Tibial nerve (tissue), 3 donors: ENCODE measurements around the gene DOCK1.

Experiments used
- CTCF ChIP-seq, 5 experiments: fragments of 200-600 bp in 3 of 5; fragments of 450-650 bp in 2 of 5; sonication (generic) in 3 of 5; IDR thresholded peaks; one replicate each; pipeline ENCODE4 v1.5.1; 2016 to 2019; ENCODE audit warnings: antibody characterized with exemption in 5 of 5, mild to moderate bottlenecking in 3 of 5, moderate library complexity in 2 of 5
- POLR2A ChIP-seq, 2 donors: fragments of 450-650 bp; IDR thresholded peaks; one replicate each; pipeline ENCODE4 v1.6.1; 2017; ENCODE audit warnings: antibody characterized with exemption in 2 of 2, mild to moderate bottlenecking in 2 of 2, moderate library complexity in 2 of 2

DNA sequence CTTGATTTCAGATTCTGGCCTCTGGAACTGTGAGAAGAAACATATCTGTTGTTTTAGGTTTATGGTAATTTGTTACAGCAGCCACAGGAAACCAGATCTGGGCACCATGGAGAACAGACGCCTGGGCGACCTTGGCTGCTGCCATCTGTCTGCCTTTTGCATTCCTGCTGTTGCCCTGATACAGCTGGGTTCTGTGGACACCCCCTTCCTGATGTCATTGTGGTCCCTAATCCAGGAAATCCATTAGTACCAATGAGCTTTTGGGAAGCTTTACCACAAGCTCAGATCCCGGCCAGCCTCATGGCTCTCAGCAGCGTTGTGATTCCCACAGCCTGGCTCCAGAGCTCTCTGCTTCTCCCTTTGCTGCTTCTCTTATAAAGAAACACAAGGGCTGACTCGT lies 469.7 kb downstream of the DOCK1 start:
- no peak for TF ChIP-seq POLR2A (IDR thresholded peaks at IDR 0.05)
- no peak for TF ChIP-seq CTCF (IDR thresholded peaks at IDR 0.05)
